ENCODE measurements around the gene UCK2. TPM values are rescaled to one million over a fixed set of nuclear protein-coding genes. Genes with fewer than 3 reads are reported as not detected.

Gene UCK2
- total and polyA plus RNA-seq, 2 donors (not counting 3 experiments of a cell fraction or from before 2014, with no cell fraction given), result 62.3 to 74.7 TPM

GRCh38 chr1:165871311-165872067 lies 44.1 kb downstream of the UCK2 start:
- H3K9ac ChIP-seq (replicated peaks; ENCODE audit: extremely low read depth, insufficient read depth, low read length), result no peak overlapping the region
- H3K4me1 ChIP-seq (ENCODE audit: control insufficient read depth, extremely low read depth, insufficient read depth, low read length), result peaks cover 10% of the 10 kb centered on the region
- peaks cover 96% of the 10 kb centered on the region for H3K79me2 ChIP-seq (ENCODE audit: control insufficient read depth, insufficient read depth, low read length)
- H2AFZ ChIP-seq (ENCODE audit: low read depth, low read length), result no peak overlapping the region
- TF ChIP-seq MYC (IDR thresholded peaks at IDR 0.05; ENCODE audit: low read depth, low read length) (no peak), JUN (IDR thresholded peaks at IDR 0.05; ENCODE audit: borderline replicate concordance, insufficient read depth, insufficient read length, low read depth) (no peak), POLR2AphosphoS5 (IDR thresholded peaks at IDR 0.05; ENCODE audit: insufficient read depth, low read depth, low read length) (no peak)
- TF ChIP-seq, protein P1, sequence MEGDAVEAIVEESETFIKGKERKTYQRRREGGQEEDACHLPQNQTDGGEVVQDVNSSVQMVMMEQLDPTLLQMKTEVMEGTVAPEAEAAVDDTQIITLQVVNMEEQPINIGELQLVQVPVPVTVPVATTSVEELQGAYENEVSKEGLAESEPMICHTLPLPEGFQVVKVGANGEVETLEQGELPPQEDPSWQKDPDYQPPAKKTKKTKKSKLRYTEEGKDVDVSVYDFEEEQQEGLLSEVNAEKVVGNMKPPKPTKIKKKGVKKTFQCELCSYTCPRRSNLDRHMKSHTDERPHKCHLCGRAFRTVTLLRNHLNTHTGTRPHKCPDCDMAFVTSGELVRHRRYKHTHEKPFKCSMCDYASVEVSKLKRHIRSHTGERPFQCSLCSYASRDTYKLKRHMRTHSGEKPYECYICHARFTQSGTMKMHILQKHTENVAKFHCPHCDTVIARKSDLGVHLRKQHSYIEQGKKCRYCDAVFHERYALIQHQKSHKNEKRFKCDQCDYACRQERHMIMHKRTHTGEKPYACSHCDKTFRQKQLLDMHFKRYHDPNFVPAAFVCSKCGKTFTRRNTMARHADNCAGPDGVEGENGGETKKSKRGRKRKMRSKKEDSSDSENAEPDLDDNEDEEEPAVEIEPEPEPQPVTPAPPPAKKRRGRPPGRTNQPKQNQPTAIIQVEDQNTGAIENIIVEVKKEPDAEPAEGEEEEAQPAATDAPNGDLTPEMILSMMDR (IDR thresholded peaks at IDR 0.05; ENCODE audit: extremely low read depth in 1 of 2, insufficient read depth in 1 of 2, low read depth in 1 of 2, low read length in 2 of 2), result peak; percentile 44 to 45
- DNase-seq (ENCODE audit: low read depth, low spot score) (peak; percentile 54), FAIRE-seq (peak; percentile 75)
- dilution Hi-C loops (cut with MboI; ENCODE audit: extremely low pct_ligation_motif_present, low sequenced_read_pairs) (no loop called here), intact Hi-C loops (cut with micrococcal nuclease) (loop anchor here (1.0 kb wide), 4 partner anchors 42 to 153 kb away; no protein-coding TSS in a partner anchor)
- no TSS peak for BruUV-seq (replicated peaks)
- peaks cover 2% of the 10 kb centered on the region for H3K9me1 ChIP-seq (replicated peaks; ENCODE audit: control insufficient read depth, extremely low read depth, insufficient read depth, low read length)
- H3K36me3 ChIP-seq (ENCODE audit: control insufficient read depth in 2 of 2, extremely low read depth in 1 of 2, insufficient read depth in 2 of 2, low read length in 2 of 2), result no peaks in the 10 kb centered on the region
- H3K27ac ChIP-seq (ENCODE audit: insufficient read depth, low read depth, low read length), result peak overlapping the region; percentile 21
- no peak overlapping the region for H3K4me3 ChIP-seq (replicated peaks in 1 of 3; ENCODE audit: insufficient read depth in 1 of 3, low read depth in 1 of 3, low read length in 3 of 3)
- POLR2A ChIA-PET, result no interaction called here
- H3K27me3 ChIP-seq (ENCODE audit: control insufficient read depth in 2 of 2, insufficient read depth in 2 of 2, low read length in 2 of 2), result no peaks in the 10 kb centered on the region
- no peaks in the 10 kb centered on the region for H3K9me3 ChIP-seq (replicated peaks; ENCODE audit: control insufficient read depth, insufficient read depth, low read length)
- CTCF ChIA-PET, result interaction anchor here (0.7 to 2.2 kb wide), 14 partner anchors 12 to 273 kb away, joined by 3 to 27 read pairs (median 4); partner anchors contain the start of gene TMCO1
- H4K20me1 ChIP-seq (replicated peaks; ENCODE audit: control insufficient read depth, extremely low read depth, insufficient read depth, low read length), result no peaks in the 10 kb centered on the region
- H3K4me2 ChIP-seq (ENCODE audit: insufficient read depth, low read length), result no peak overlapping the region
